ENCODE measurements around the gene OPRL1.

The OPRL1 gene

DNA sequence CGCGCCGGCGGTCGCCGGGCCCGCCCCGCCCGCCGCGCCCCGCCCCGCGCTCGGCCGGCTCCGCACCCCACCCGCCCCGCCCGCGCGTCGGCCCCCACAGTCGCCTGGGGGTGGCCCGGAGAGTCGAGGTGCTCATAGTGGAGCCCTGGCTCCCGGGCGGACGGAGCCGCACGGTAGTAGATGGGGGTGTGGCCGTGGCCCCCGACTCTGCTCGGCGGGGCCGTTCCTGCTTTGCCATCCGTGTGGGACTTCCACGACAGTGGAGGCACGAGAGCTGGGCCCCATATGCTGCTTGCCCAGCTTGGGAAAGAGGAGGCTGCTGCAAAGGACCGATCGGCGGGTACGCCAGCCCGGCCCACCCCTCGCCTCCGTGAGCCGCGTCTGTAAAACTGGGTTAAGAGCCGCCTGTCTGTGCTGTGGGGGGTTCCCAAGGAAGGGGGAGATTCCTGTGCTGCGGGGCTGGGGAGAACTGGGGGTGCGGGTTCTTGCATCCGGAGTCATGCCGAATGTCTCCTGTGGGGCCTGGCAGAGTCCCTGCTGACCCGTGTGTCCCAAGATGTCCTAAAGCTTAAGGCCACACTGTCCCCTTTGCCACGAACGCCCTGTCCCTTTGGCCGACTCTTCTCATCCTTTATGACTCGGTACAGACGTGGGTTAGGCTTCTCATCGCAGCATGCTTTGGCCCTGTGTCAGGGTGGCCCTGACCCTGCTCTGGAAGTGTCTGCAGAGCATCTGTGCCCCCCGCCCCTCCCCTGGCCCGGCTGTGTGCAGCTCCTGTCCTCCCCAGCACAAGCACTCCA, at the start of gene OPRL1:
OPRL1 (plus strand) TSS at position 70 of the 800 bp plus-strand sequence. CDS start 12,639 bp downstream, outside the sequence.
- H3K27ac ChIP-seq (ENCODE audit: low read depth, low read length): no peak within 1 kb of the TSS
- peaks cover 31% of the 10 kb centered on the region for H3K4me1 ChIP-seq (ENCODE audit: control insufficient read depth, insufficient read depth, low read length)
- H3K9me3 ChIP-seq (ENCODE audit: control insufficient read depth, insufficient read depth, low read depth, low read length): no peaks in the 10 kb centered on the region
- no peaks in the 10 kb centered on the region for H3K36me3 ChIP-seq (ENCODE audit: control insufficient read depth, insufficient read depth, low read length)
- peaks cover 48% of the 10 kb centered on the region for H3K27me3 ChIP-seq (ENCODE audit: control insufficient read depth, insufficient read depth, low read length)
- peak within 1 kb of the TSS; percentile 46 for H3K9ac ChIP-seq (ENCODE audit: low read length)
- peak within 1 kb of the TSS; percentile 87 for H3K4me3 ChIP-seq (ENCODE audit: low read depth, low read length)

- H3K9me3 ChIP-seq (ENCODE audit: control insufficient read depth, insufficient read depth, low read depth, low read length): no peaks in the 10 kb centered on the region
- H3K9ac ChIP-seq (ENCODE audit: low read length): no peak overlapping the region
- peaks cover 6% of the 10 kb centered on the region for H3K4me1 ChIP-seq (ENCODE audit: control insufficient read depth, insufficient read depth, low read length)
- H3K27ac ChIP-seq (ENCODE audit: low read depth, low read length): no peak overlapping the region
- no peaks in the 10 kb centered on the region for H3K27me3 ChIP-seq (ENCODE audit: control insufficient read depth, insufficient read depth, low read length)
- peaks cover 87% of the 10 kb centered on the region for H3K36me3 ChIP-seq (ENCODE audit: control insufficient read depth, insufficient read depth, low read length)
- H3K4me3 ChIP-seq (ENCODE audit: low read depth, low read length): no peak overlapping the region
These were observed 49.3 kb upstream of the OPRL1 start for GRCh38 chr20:64030371-64031134.

- Histone ChIP-seq H3K36me3 (ENCODE audit: control insufficient read depth, insufficient read depth, low read length) (peaks cover 74% of the 10 kb centered on the region), H3K4me3 (ENCODE audit: low read depth, low read length) (no peak overlapping the region)
These were observed 48.0 kb upstream of the OPRL1 start for GRCh38 chr20:64031822-64032314.

GRCh38 chr20:64032706-64033624, 46.9 kb upstream of the OPRL1 start:
- H3K36me3 ChIP-seq (ENCODE audit: control insufficient read depth, insufficient read depth, low read length): peaks cover 63% of the 10 kb centered on the region
- no peak overlapping the region for H3K27ac ChIP-seq (ENCODE audit: low read depth, low read length)
- H3K27me3 ChIP-seq (ENCODE audit: control insufficient read depth, insufficient read depth, low read length): peaks cover 12% of the 10 kb centered on the region
- no peak overlapping the region for H3K9ac ChIP-seq (ENCODE audit: low read length)
- no peaks in the 10 kb centered on the region for H3K9me3 ChIP-seq (ENCODE audit: control insufficient read depth, insufficient read depth, low read depth, low read length)
- H3K4me3 ChIP-seq (ENCODE audit: low read depth, low read length): no peak overlapping the region
- H3K4me1 ChIP-seq (ENCODE audit: control insufficient read depth, insufficient read depth, low read length): peaks cover 26% of the 10 kb centered on the region

More at GRCh38 chr20:64031822-64032314, 48.0 kb upstream of the OPRL1 start:
- peaks cover 19% of the 10 kb centered on the region for H3K4me1 ChIP-seq (ENCODE audit: control insufficient read depth, insufficient read depth, low read length)
- H3K9ac ChIP-seq (ENCODE audit: low read length): no peak overlapping the region
- H3K27ac ChIP-seq (ENCODE audit: low read depth, low read length): no peak overlapping the region
- H3K9me3 ChIP-seq (ENCODE audit: control insufficient read depth, insufficient read depth, low read depth, low read length): no peaks in the 10 kb centered on the region
- peaks cover 1% of the 10 kb centered on the region; the same call in 1 of the 2 replicates for H3K27me3 ChIP-seq (ENCODE audit: control insufficient read depth, insufficient read depth, low read length)

- no peak overlapping the region for H3K9ac ChIP-seq (ENCODE audit: low read length)
- peaks cover 26% of the 10 kb centered on the region for H3K4me1 ChIP-seq (ENCODE audit: control insufficient read depth, insufficient read depth, low read length)
- no peak overlapping the region for H3K27ac ChIP-seq (ENCODE audit: low read depth, low read length)
- peaks cover 22% of the 10 kb centered on the region for H3K27me3 ChIP-seq (ENCODE audit: control insufficient read depth, insufficient read depth, low read length)
- H3K4me3 ChIP-seq (ENCODE audit: low read depth, low read length): no peak overlapping the region
- H3K36me3 ChIP-seq (ENCODE audit: control insufficient read depth, insufficient read depth, low read length): peaks cover 53% of the 10 kb centered on the region
- H3K9me3 ChIP-seq (ENCODE audit: control insufficient read depth, insufficient read depth, low read depth, low read length): no peaks in the 10 kb centered on the region
These were observed 45.8 kb upstream of the OPRL1 start for GRCh38 chr20:64033981-64034493.

DNA sequence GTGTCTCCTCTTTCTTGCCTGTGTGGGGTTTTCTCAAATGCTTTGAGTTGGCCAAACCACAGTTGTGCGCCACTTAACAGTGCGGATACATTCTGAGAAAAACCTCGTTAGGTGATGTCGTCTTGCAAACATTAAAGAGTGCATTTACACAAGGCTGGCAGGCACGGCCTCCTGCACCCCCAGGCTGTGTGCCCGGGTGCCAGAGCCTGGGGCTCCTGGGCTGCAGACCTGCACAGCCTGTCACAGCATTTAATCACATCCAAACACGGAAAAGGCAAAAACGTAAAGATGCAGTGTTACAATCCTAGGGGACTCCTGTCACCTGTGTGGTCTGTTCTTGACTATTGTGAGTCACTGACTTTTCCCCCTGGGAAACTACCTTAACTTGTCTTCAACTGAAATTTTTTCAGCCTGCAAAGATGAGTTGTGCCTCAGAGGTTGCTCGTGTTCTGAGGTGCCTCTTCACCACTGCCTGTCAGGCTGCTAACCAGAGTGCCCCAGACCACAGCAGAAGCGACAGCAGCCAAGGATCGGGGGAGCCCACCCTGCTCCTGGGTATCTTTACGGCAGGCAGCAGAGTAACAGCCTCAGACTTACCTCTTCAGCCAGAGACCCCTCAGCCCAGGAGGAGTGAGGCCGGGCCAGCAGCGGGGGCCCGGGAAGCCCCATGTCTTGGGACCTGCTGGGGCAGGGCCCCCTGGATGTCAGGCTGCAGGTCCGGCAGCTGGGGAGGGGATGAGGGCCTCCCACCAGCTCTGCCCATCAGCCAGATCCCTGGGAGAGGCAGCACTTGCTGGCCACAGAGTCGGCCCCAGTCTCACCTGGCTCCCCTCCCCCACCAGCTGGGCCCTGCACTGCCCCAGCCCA, 44.6 kb upstream of the OPRL1 start:
- Histone ChIP-seq H3K9ac (ENCODE audit: low read length) (no peak overlapping the region), H3K9me3 (ENCODE audit: control insufficient read depth, insufficient read depth, low read depth, low read length) (no peaks in the 10 kb centered on the region), H3K27ac (ENCODE audit: low read depth, low read length) (peak overlapping the region; percentile 13; the same call in 1 of the 2 replicates)

GRCh38 chr20:64035933-64036345, 43.9 kb upstream of the OPRL1 start, which contains the start of gene C20orf204:
TSS of gene C20orf204 (plus strand) at chr20:64036182. CDS start at chr20:64036324, 142 bp downstream.
- no peaks in the 10 kb centered on the region for H3K9me3 ChIP-seq (ENCODE audit: control insufficient read depth, insufficient read depth, low read depth, low read length)
- H3K9ac ChIP-seq (ENCODE audit: low read length): peak within 1 kb of the TSS; percentile 24
- no peak within 1 kb of the TSS; the same call in 1 of the 2 replicates for H3K4me3 ChIP-seq (ENCODE audit: low read depth, low read length)
- H3K27me3 ChIP-seq (ENCODE audit: control insufficient read depth, insufficient read depth, low read length): peaks cover 41% of the 10 kb centered on the region
- peaks cover 26% of the 10 kb centered on the region for H3K4me1 ChIP-seq (ENCODE audit: control insufficient read depth, insufficient read depth, low read length)
- peaks cover 34% of the 10 kb centered on the region for H3K36me3 ChIP-seq (ENCODE audit: control insufficient read depth, insufficient read depth, low read length)
- H3K27ac ChIP-seq (ENCODE audit: low read depth, low read length): peak within 1 kb of the TSS; percentile 13; the same call in 1 of the 2 replicates

More for the DNA sequence above, 44.6 kb upstream of the OPRL1 start:
- peaks cover 34% of the 10 kb centered on the region for H3K27me3 ChIP-seq (ENCODE audit: control insufficient read depth, insufficient read depth, low read length)
- no peak overlapping the region for H3K4me3 ChIP-seq (ENCODE audit: low read depth, low read length)
- peaks cover 40% of the 10 kb centered on the region for H3K36me3 ChIP-seq (ENCODE audit: control insufficient read depth, insufficient read depth, low read length)
- peaks cover 26% of the 10 kb centered on the region for H3K4me1 ChIP-seq (ENCODE audit: control insufficient read depth, insufficient read depth, low read length)

GRCh38 chr20:64036346-64037198, 43.3 kb upstream of the OPRL1 start:
- Histone ChIP-seq H3K9ac (ENCODE audit: low read length) (peak overlapping the region; percentile 24), H3K27me3 (ENCODE audit: control insufficient read depth, insufficient read depth, low read length) (peaks cover 47% of the 10 kb centered on the region), H3K4me1 (ENCODE audit: control insufficient read depth, insufficient read depth, low read length) (peaks cover 31% of the 10 kb centered on the region), H3K4me3 (ENCODE audit: low read depth, low read length) (no peak overlapping the region; the same call in 1 of the 2 replicates), H3K27ac (ENCODE audit: low read depth, low read length) (peak overlapping the region; percentile 13; the same call in 1 of the 2 replicates), H3K36me3 (ENCODE audit: control insufficient read depth, insufficient read depth, low read length) (peaks cover 30% of the 10 kb centered on the region), H3K9me3 (ENCODE audit: control insufficient read depth, insufficient read depth, low read depth, low read length) (no peaks in the 10 kb centered on the region)

GRCh38 chr20:64037199-64037497, 42.7 kb upstream of the OPRL1 start:
- Histone ChIP-seq H3K9me3 (ENCODE audit: control insufficient read depth, insufficient read depth, low read depth, low read length) (no peaks in the 10 kb centered on the region), H3K36me3 (ENCODE audit: control insufficient read depth, insufficient read depth, low read length) (peaks cover 24% of the 10 kb centered on the region), H3K4me1 (ENCODE audit: control insufficient read depth, insufficient read depth, low read length) (peaks cover 37% of the 10 kb centered on the region), H3K27me3 (ENCODE audit: control insufficient read depth, insufficient read depth, low read length) (peaks cover 53% of the 10 kb centered on the region), H3K9ac (ENCODE audit: low read length) (peak overlapping the region; percentile 9), H3K4me3 (ENCODE audit: low read depth, low read length) (no peak overlapping the region), H3K27ac (ENCODE audit: low read depth, low read length) (no peak overlapping the region)

Data from HUES6 (cell line).